Astrocyte (in vitro differentiated cells and primary cell): Measurements from ENCODE around the gene P3H3. TPM values are rescaled to one million over a fixed set of nuclear protein-coding genes. Genes with fewer than 3 reads are reported as not detected.
A peak's percentile ranks its signal among the peaks of the same experiment; 100 is the strongest.

Source experiments
- DNase-seq: peaks from one replicate; pipeline ENCODE4 v3.0.0-alpha.2; 2010; ENCODE audit warnings: low read depth
- FAIRE-seq: peaks from 2 replicates; lab custom pipeline; 2011; peaks lifted over from hg19 to GRCh38; lab: Jason Lieb, UNC
- H2AFZ ChIP-seq: 2 replicates; pipeline ENCODE4 v1.6.0; 2012; ENCODE audit warnings: low read depth, low read length, inconsistent platforms
- H3K27ac ChIP-seq: 2 replicates; pipeline ENCODE4 v1.5.1; 2011; ENCODE audit warnings: low read depth, low read length, inconsistent platforms
- H3K27me3 ChIP-seq: 2 replicates; pipeline ENCODE4 v1.6.0; 2011; ENCODE audit warnings: low read length, inconsistent platforms; ENCODE audit not compliant: insufficient read depth
- H3K36me3 ChIP-seq: 2 replicates; pipeline ENCODE4 v1.5.1; 2011; ENCODE audit warnings: low read length, inconsistent platforms; ENCODE audit not compliant: insufficient read depth
- H3K4me1 ChIP-seq: 2 replicates; pipeline ENCODE4 v1.5.1; 2011; ENCODE audit warnings: low read length, inconsistent platforms; ENCODE audit not compliant: insufficient read depth
- H3K4me2 ChIP-seq: 2 replicates; pipeline ENCODE4 v1.6.0; 2012; ENCODE audit warnings: low read length, inconsistent platforms
- H3K4me3 ChIP-seq: 2 replicates; pipeline ENCODE4 v1.5.1; 2011; ENCODE audit warnings: low read depth, mild to moderate bottlenecking, low read length, inconsistent platforms; ENCODE audit not compliant: insufficient read depth
- H3K79me2 ChIP-seq: 2 replicates; pipeline ENCODE4 v1.6.0; 2012; ENCODE audit warnings: mild to moderate bottlenecking, low read length, inconsistent platforms; ENCODE audit not compliant: insufficient read depth
- H3K9ac ChIP-seq: 2 replicates; pipeline ENCODE4 v1.6.0; 2012; ENCODE audit warnings: mild to moderate bottlenecking, low read length, inconsistent platforms
- H3K9me3 ChIP-seq: 2 replicates; pipeline ENCODE4 v1.5.1; 2012; ENCODE audit warnings: low read depth, mild to moderate bottlenecking, low read length, inconsistent platforms; ENCODE audit not compliant: insufficient read depth
- H4K20me1 ChIP-seq: 2 replicates; pipeline ENCODE4 v1.6.0; 2012; ENCODE audit warnings: low read length, inconsistent platforms; ENCODE audit not compliant: insufficient read depth
- H3K27ac Mint-ChIP-seq: one replicate; pipeline ENCODE4 v1.8.0; 2021; ENCODE audit warnings: mild to moderate bottlenecking, mixed read lengths; ENCODE audit not compliant: unreplicated experiment
- H3K27me3 Mint-ChIP-seq: one replicate; pipeline ENCODE4 v1.8.0; 2021; ENCODE audit warnings: low read depth, mixed read lengths; ENCODE audit not compliant: unreplicated experiment
- H3K36me3 Mint-ChIP-seq: one replicate; pipeline ENCODE4 v1.8.0; 2021; ENCODE audit warnings: low read depth, mixed read lengths; ENCODE audit not compliant: unreplicated experiment
- H3K4me1 Mint-ChIP-seq: one replicate; pipeline ENCODE4 v1.8.0; 2021; ENCODE audit warnings: low read depth, mixed read lengths; ENCODE audit not compliant: unreplicated experiment
- H3K4me3 Mint-ChIP-seq: one replicate; pipeline ENCODE4 v1.8.0; 2021; ENCODE audit warnings: mild to moderate bottlenecking, moderate library complexity, mixed read lengths; ENCODE audit not compliant: unreplicated experiment
- H3K9me3 Mint-ChIP-seq: one replicate; pipeline ENCODE4 v1.8.0; 2021; ENCODE audit warnings: mild to moderate bottlenecking, mixed read lengths; ENCODE audit not compliant: unreplicated experiment
- EZH2 ChIP-seq: IDR thresholded peaks from 2 replicates; pipeline ENCODE4 v1.6.1; 2012; ENCODE audit warnings: mild to moderate bottlenecking, low read length, inconsistent platforms; ENCODE audit not compliant: insufficient read depth
- total RNA-seq: library from RNA; stranded (reverse); gene quantifications from 2 replicates; pipeline ENCODE4 v1.2.1, GENCODE V29; 2021
- TF ChIP-seq, protein P1 (sequence below): IDR thresholded peaks from 2 replicates; pipeline ENCODE4 v1.5.1; 2011; ENCODE audit warnings: low read depth, mild to moderate bottlenecking, inconsistent platforms, low read length, moderate library complexity; ENCODE audit not compliant: insufficient read depth

P3H3 gene
- total RNA-seq, 1 donor from 2014 or later: 101 TPM

DNA sequence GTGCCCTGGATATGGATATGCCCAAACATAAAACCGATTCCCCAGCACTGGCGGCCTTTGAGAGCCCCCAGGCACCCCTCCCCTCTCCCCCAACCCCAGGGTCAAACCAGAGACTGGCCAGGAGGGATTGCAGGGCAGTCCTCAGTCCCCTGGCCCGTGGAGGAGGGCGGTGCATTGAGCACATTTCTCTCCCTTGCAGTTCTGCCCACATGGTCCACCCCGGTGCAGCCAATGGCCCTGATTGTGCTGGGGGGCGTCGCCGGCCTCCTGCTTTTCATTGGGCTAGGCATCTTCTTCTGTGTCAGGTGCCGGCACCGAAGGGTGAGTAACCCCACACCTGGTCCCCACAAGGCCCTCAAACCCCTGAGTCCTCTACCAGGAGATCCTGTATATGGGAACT is 10.0 kb upstream of the P3H3 start:
- H3K9ac ChIP-seq: no peak overlapping the region
- TF ChIP-seq, protein P1, sequence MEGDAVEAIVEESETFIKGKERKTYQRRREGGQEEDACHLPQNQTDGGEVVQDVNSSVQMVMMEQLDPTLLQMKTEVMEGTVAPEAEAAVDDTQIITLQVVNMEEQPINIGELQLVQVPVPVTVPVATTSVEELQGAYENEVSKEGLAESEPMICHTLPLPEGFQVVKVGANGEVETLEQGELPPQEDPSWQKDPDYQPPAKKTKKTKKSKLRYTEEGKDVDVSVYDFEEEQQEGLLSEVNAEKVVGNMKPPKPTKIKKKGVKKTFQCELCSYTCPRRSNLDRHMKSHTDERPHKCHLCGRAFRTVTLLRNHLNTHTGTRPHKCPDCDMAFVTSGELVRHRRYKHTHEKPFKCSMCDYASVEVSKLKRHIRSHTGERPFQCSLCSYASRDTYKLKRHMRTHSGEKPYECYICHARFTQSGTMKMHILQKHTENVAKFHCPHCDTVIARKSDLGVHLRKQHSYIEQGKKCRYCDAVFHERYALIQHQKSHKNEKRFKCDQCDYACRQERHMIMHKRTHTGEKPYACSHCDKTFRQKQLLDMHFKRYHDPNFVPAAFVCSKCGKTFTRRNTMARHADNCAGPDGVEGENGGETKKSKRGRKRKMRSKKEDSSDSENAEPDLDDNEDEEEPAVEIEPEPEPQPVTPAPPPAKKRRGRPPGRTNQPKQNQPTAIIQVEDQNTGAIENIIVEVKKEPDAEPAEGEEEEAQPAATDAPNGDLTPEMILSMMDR: no peak
- TF ChIP-seq EZH2: no peak
- no peak overlapping the region for H3K4me3 Mint-ChIP-seq
- no peak for FAIRE-seq
- H3K36me3 Mint-ChIP-seq: no peaks in the 10 kb centered on the region
- H3K27me3 Mint-ChIP-seq: peaks cover 19% of the 10 kb centered on the region
- no peak overlapping the region for H3K27ac ChIP-seq
- no peak overlapping the region for H2AFZ ChIP-seq
- H3K4me1 ChIP-seq: peaks cover 9% of the 10 kb centered on the region
- no peak overlapping the region for H3K27ac Mint-ChIP-seq
- no peaks in the 10 kb centered on the region for H3K27me3 ChIP-seq
- no peak overlapping the region for H3K4me3 ChIP-seq
- no peaks in the 10 kb centered on the region for H4K20me1 ChIP-seq
- H3K36me3 ChIP-seq: no peaks in the 10 kb centered on the region
- no peaks in the 10 kb centered on the region for H3K9me3 Mint-ChIP-seq
- peaks cover 19% of the 10 kb centered on the region for H3K4me1 Mint-ChIP-seq
- H3K79me2 ChIP-seq: no peaks in the 10 kb centered on the region
- DNase-seq: no peak
- no peaks in the 10 kb centered on the region for H3K9me3 ChIP-seq
- H3K4me2 ChIP-seq: no peak overlapping the region

DNA sequence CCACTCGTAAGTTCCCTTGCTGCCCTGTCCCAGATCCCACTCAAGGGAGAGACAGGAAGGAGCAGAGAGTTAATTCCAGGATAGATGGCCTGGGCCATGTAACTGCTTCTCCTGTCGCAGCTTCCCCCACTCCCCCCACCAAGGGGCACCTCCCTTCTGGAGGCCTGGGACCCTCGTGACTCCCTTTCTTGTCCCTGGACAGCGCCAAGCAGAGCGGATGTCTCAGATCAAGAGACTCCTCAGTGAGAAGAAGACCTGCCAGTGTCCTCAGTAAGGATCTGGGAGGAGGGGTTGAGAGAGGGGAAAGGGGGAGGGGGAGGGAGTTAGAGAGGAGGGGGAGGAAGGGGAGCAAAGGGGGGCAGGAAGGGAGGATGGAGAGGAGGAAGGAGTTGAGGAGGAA is 9.6 kb upstream of the P3H3 start:
- Histone ChIP-seq H3K9me3 (no peaks in the 10 kb centered on the region), H3K27ac (no peak overlapping the region), H3K79me2 (no peaks in the 10 kb centered on the region), H3K27me3 (no peaks in the 10 kb centered on the region), H3K36me3 (no peaks in the 10 kb centered on the region), H2AFZ (no peak overlapping the region), H4K20me1 (no peaks in the 10 kb centered on the region), H3K9ac (no peak overlapping the region), H3K4me1 (peaks cover 9% of the 10 kb centered on the region), H3K4me3 (no peak overlapping the region), H3K4me2 (no peak overlapping the region)
- Mint-ChIP-seq H3K27ac (no peak overlapping the region), H3K4me3 (peak overlapping the region; percentile 50), H3K36me3 (no peaks in the 10 kb centered on the region), H3K9me3 (no peaks in the 10 kb centered on the region), H3K27me3 (peaks cover 19% of the 10 kb centered on the region), H3K4me1 (peaks cover 19% of the 10 kb centered on the region)
- TF ChIP-seq, protein P1: no peak
- FAIRE-seq: no peak
- DNase-seq: no peak

DNA sequence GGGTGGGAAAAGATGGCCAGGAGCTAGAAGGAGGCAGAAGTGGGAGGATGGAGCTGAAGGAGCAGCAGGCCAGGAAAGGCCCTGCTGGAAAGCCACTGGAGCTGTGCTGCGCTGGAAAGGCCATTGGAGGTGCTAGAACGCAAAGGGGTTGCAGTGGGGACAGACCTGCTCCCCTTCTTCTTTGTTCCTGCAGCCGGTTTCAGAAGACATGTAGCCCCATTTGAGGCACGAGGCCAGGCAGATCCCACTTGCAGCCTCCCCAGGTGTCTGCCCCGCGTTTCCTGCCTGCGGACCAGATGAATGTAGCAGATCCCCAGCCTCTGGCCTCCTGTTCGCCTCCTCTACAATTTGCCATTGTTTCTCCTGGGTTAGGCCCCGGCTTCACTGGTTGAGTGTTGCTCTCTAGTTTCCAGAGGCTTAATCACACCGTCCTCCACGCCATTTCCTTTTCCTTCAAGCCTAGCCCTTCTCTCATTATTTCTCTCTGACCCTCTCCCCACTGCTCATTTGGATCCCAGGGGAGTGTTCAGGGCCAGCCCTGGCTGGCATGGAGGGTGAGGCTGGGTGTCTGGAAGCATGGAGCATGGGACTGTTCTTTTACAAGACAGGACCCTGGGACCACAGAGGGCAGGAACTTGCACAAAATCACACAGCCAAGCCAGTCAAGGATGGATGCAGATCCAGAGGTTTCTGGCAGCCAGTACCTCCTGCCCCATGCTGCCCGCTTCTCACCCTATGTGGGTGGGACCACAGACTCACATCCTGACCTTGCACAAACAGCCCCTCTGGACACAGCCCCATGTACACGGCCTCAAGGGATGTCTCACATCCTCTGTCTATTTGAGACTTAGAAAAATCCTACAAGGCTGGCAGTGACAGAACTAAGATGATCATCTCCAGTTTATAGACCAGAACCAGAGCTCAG is 8.8 kb upstream of the P3H3 start:
- Mint-ChIP-seq H3K36me3 (peaks cover 2% of the 10 kb centered on the region), H3K27me3 (peaks cover 16% of the 10 kb centered on the region), H3K4me3 (peak overlapping the region; percentile 11), H3K4me1 (peaks cover 19% of the 10 kb centered on the region), H3K27ac (no peak overlapping the region), H3K9me3 (no peaks in the 10 kb centered on the region)
- FAIRE-seq (no peak), DNase-seq (no peak)
- no peaks in the 10 kb centered on the region for H3K27me3 ChIP-seq
- H3K79me2 ChIP-seq: no peaks in the 10 kb centered on the region
- no peak overlapping the region for H2AFZ ChIP-seq
- H3K4me1 ChIP-seq: peaks cover 9% of the 10 kb centered on the region
- H3K4me2 ChIP-seq: no peak overlapping the region
- no peaks in the 10 kb centered on the region for H3K9me3 ChIP-seq
- H4K20me1 ChIP-seq: no peaks in the 10 kb centered on the region
- TF ChIP-seq, protein P1: no peak
- TF ChIP-seq EZH2: no peak
- no peak overlapping the region for H3K27ac ChIP-seq
- no peak overlapping the region for H3K4me3 ChIP-seq
- H3K9ac ChIP-seq: no peak overlapping the region
- no peaks in the 10 kb centered on the region for H3K36me3 ChIP-seq
